DLD1 (cell line): ENCODE results near the gene AMD1.
"Not testable (repeated sequence)": the region's sequence is repeated elsewhere in the genome, so short reads cannot be mapped to it uniquely, and the experiment has no call there.

Experiments
- in situ Hi-C: cut with HindIII; loops from 2 replicates; pipeline ENCODE4 v1.10.0; 2017; ENCODE audit warnings: low sequenced_read_pairs

AMD1 gene

DNA sequence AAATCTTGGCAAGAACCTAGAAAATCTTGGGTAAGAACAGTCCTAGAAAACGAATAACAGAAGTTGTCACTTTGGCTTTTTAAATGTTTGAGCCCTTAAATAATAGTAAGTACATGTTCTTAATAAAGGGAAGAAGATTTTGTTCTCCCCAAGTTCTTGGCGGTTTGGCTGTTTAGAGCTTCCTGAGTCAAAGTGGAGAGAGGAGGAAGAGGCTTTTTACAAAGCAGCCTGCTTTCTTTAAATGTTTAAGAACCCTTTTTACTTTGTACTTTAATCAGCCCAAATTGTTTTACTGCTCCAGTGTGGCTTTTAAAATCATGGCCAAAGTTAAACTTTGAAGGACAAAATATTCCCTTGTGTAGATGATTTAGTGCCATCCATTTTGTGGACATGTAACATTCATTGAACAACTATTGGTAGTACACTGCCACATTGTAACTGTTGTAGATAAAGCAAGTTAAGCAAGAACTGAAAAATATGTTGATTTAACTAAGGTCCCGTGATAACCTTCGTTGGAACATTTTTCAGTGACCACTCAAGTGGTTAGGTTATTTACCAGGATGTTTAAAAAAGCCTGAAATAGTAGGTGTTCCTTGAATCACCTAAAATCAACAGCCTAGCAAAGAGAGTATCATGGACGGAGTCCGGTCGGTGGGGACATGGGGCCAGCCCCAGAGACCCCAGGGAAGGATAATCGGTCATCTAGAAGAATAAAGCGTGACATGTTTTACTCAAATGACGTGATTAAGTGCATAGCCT, 2.4 kb downstream of the AMD1 start:
- in situ Hi-C loops = loop anchor here (5.0 kb wide), 1 partner anchor 100 kb away; no protein-coding TSS in a partner anchor

GRCh38 chr6:110877569-110877968, 3.0 kb downstream of the AMD1 start:
- in situ Hi-C loops = loop anchor here (5.0 kb wide), 1 partner anchor 100 kb away; no protein-coding TSS in a partner anchor

GRCh38 chr6:110878751-110879522, 4.4 kb downstream of the AMD1 start:
- in situ Hi-C loops = loop anchor here (5.0 kb wide), 1 partner anchor 102 kb away; no protein-coding TSS in a partner anchor

GRCh38 chr6:110880651-110881050, 6.1 kb downstream of the AMD1 start:
- in situ Hi-C loops = no loop called here

DNA sequence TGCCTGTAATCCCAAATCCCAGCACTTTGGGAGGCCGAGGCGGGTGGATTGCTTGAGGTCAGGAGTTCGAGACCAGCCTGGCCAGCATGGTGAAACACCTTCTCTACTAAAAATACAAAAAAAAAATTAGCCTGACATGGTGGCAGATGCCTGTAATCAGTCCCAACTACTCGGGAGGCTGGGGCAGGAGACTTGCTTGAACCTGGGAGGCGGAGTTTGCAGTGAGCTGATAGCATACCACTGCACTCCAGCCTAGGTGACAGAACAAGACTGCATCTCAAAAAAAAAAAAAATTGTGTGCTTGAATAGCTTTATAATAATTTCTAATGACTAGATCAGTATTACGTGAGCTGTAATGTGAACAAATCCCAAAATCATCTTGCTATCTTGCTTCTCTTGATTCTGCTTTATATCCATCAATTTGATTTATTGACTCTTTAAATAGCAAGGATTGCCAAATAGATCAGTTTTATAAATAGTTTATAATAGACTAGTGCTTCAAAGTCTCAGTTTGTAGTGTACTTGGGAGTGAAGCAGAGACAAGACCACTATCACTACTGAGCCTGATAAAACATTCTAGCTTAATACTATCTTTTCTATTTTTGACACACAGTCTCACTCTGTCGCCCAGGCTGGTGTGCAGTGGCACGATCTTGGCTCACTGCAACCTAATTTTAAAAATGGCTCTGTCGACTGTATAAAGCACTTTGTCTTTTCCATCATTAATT, 7.1 kb downstream of the AMD1 start:
- in situ Hi-C loops = no loop called here

DNA sequence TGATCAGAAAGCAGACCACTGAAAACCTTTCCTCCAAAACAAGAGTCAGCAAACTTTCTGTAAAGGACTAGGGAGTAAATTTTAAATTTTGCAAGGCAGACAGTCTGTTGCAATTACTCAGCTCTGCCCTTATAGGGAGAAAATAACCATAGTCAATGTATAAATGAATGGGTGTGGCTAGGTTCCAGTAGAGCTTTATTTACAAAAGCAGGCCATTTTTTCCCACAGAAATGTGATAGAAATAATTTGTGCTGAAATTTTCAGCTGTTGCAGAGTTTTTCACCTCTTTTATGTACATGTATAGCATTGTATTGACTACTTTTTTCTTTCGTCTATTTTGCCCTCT, 7.7 kb downstream of the AMD1 start:
- in situ Hi-C loops = no loop called here

- in situ Hi-C loops = no loop called here
Measured at GRCh38 chr6:110882824-110883554, 8.4 kb downstream of the AMD1 start.

DNA sequence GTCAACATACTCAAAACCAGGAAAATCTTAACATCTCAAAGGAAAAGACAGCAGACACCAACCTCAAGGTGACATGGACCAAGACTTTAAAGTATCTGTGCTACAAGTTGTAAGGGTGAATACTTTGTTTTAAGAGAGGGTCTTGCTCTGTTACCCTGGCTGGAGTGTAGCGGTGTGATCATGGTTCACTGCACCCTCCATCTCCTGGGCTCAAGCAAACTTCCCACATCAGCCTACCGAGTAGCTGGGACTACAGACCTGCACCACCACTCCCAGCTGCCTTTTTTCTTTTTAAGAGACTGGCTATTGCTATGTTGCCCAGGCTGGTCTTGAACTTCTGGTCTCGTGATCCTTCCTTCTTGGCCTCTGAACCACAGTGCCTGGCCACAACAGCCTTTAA, 9.7 kb downstream of the AMD1 start:
- in situ Hi-C loops = no loop called here

DNA sequence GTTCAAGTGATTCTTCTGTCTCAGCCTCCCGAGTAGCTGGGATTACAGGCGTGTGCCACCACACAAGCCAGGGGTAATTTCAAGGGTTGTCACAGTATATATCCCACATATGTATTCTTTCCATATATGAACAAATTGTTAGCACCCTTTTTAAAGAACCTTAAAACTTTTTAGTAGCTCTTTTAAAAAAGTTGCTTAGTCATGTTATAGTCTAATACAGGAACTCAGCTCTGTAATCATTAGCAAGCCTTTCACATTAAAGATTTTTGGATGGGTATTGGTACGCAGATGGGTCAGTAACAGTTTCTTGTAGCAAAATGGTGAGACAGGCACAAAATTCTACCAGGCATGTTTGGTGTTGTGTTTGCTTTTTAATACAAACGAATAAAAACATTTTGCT, 10.9 kb downstream of the AMD1 start:
- in situ Hi-C loops = no loop called here

DNA sequence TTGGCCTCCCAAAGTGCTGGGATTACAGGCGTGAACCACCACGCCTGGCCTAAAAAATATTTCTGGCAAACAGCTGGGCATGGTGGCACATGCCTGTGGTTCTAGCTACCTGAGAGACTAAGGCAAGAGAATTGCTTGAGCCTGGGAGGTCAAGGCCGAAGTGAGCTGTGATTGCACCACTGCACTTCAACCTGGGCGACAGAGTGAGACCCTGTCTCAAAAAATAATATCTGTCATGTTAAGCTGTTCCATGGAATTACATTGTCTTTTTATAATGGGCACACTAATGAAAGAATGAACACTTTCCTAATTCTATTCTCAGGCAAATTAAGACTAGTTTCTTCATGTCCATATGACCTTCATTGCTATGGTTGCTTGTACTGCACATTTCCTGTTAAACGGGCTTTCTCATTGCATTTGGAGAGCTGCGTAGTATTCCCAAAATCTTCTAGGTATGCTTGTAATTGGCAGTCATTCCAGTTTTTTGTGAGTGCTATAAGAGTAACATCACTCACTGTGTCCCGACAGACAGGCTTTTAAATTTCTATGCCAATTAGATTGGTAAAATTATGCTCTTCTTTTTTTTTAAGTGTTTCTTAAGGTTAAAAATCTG, 12.1 kb downstream of the AMD1 start:
- in situ Hi-C loops = no loop called here

- in situ Hi-C loops = no loop called here
Measured at GRCh38 chr6:110890288-110890687, 15.7 kb downstream of the AMD1 start.

GRCh38 chr6:110895907-110896608, 21.5 kb downstream of the AMD1 start:
- in situ Hi-C loops = no loop called here

- in situ Hi-C loops = no loop called here
Measured at GRCh38 chr6:110897433-110897832, 22.8 kb downstream of the AMD1 start.

- in situ Hi-C loops = no loop called here
Measured at GRCh38 chr6:110898111-110898510, 23.5 kb downstream of the AMD1 start.

GRCh38 chr6:110900028-110900598, 25.5 kb downstream of the AMD1 start:
- in situ Hi-C loops = no loop called here

GRCh38 chr6:110901601-110902000, 27.0 kb downstream of the AMD1 start:
- in situ Hi-C loops = not testable (repeated sequence)

- in situ Hi-C loops = no loop called here
Measured at GRCh38 chr6:110902091-110902490, 27.5 kb downstream of the AMD1 start.

DNA sequence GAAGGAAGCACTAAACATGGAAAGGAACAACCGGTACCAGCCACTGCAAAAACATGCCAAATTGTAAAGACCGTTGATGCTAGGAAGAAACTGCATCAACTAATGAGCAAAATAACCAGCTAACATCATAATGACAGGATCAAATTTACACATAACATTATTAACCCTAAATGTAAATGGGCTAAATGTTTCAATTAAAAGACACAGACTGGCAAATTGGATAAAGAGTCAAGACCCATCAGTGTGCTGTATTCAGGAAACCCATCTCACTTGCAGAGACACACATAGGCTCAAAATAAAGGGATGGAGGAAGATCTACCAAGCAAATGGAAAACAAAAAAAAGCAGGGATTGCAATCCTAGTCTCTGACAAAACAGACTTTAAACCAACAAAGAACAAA, 31.7 kb downstream of the AMD1 start:
- in situ Hi-C loops = not testable (repeated sequence)

DNA sequence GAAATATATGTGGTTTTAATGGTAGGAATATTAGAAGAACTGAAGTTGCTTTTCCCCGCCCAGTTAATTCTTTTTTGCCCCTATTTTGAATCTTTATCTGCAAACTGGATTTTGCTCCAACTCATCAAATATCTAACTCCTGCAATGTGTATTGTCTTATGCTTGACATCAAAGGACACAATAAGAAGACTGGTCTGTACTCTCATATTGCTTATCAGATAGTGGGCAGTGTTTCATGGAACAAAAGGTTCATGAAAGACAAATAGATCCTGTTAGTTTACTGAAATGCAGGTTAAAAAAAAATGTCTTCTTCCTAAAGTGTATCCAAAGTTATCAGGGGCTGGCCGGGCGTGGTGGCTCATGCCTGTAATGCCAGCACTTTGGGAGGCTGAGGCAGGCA, 56.2 kb downstream of the AMD1 start:
- in situ Hi-C loops = no loop called here

GRCh38 chr6:110933912-110934311, 59.3 kb downstream of the AMD1 start:
- in situ Hi-C loops = no loop called here
